ENCODE results near the gene SARNP.

The SARNP gene

GRCh38 chr12:55818886-55819285 lies 1.4 kb upstream of the SARNP start:
- H3K9me2 ChIP-seq (ENCODE audit: low read depth, low read length): no peaks in the 10 kb centered on the region
- peaks cover 30% of the 10 kb centered on the region for H3K4me1 ChIP-seq (ENCODE audit: insufficient read depth, low read length, severe bottlenecking)
- H3K4me3 ChIP-seq (ENCODE audit: low read depth, low read length, poor library complexity, severe bottlenecking): peak overlapping the region; percentile 98
- H2AFZ ChIP-seq (ENCODE audit: low read length): no peak overlapping the region
- H3K79me2 ChIP-seq (ENCODE audit: insufficient read depth, low read length): peaks cover 42% of the 10 kb centered on the region
- no peaks in the 10 kb centered on the region for H3K27me3 ChIP-seq (ENCODE audit: insufficient read depth, low read length)
- H3K4me2 ChIP-seq (ENCODE audit: low read length): peak overlapping the region; percentile 100
- H3K36me3 ChIP-seq (ENCODE audit: insufficient read depth, low read length): peaks cover 82% of the 10 kb centered on the region
- no peaks in the 10 kb centered on the region for H3K9me3 ChIP-seq (ENCODE audit: low read length)
- no peaks in the 10 kb centered on the region for H3F3A ChIP-seq (ENCODE audit: insufficient read depth, low read length)
- no peak overlapping the region for H3K27ac ChIP-seq (ENCODE audit: low read depth, low read length, poor library complexity, severe bottlenecking)
- no peaks in the 10 kb centered on the region for H4K20me1 ChIP-seq (ENCODE audit: insufficient read depth, low read length)
- TF ChIP-seq CTCF (IDR thresholded peaks at IDR 0.05; ENCODE audit: low read length): no peak
- no peak for TF ChIP-seq EZH2 (IDR thresholded peaks at IDR 0.05; ENCODE audit: borderline replicate concordance, low read length)
- H3K9ac ChIP-seq (ENCODE audit: low read length): peak overlapping the region; percentile 97

- Histone ChIP-seq H2AFZ (ENCODE audit: low read length) (no peak overlapping the region), H3K9me2 (ENCODE audit: low read depth, low read length) (no peaks in the 10 kb centered on the region), H3K4me3 (ENCODE audit: low read depth, low read length, poor library complexity, severe bottlenecking) (peak overlapping the region; percentile 98), H3K36me3 (ENCODE audit: insufficient read depth, low read length) (peaks cover 83% of the 10 kb centered on the region), H3K4me1 (ENCODE audit: insufficient read depth, low read length, severe bottlenecking) (peaks cover 30% of the 10 kb centered on the region), H3K27me3 (ENCODE audit: insufficient read depth, low read length) (no peaks in the 10 kb centered on the region), H3K27ac (ENCODE audit: low read depth, low read length, poor library complexity, severe bottlenecking) (peak overlapping the region; percentile 11), H3K9me3 (ENCODE audit: low read length) (no peaks in the 10 kb centered on the region), H3F3A (ENCODE audit: insufficient read depth, low read length) (no peaks in the 10 kb centered on the region), H3K4me2 (ENCODE audit: low read length) (peak overlapping the region; percentile 100), H3K79me2 (ENCODE audit: insufficient read depth, low read length) (peaks cover 49% of the 10 kb centered on the region), H3K9ac (ENCODE audit: low read length) (peak overlapping the region; percentile 97), H4K20me1 (ENCODE audit: insufficient read depth, low read length) (no peaks in the 10 kb centered on the region)
- TF ChIP-seq EZH2 (IDR thresholded peaks at IDR 0.05; ENCODE audit: borderline replicate concordance, low read length): no peak
- no peak for TF ChIP-seq CTCF (IDR thresholded peaks at IDR 0.05; ENCODE audit: low read length)
Measured at GRCh38 chr12:55818140-55818728, 710 bp upstream of the SARNP start.

- Histone ChIP-seq H3K4me3 (ENCODE audit: low read depth, low read length, poor library complexity, severe bottlenecking) (peak overlapping the region; percentile 98), H3K27ac (ENCODE audit: low read depth, low read length, poor library complexity, severe bottlenecking) (peak overlapping the region; percentile 66), H3K36me3 (ENCODE audit: insufficient read depth, low read length) (peaks cover 83% of the 10 kb centered on the region), H3K4me1 (ENCODE audit: insufficient read depth, low read length, severe bottlenecking) (peaks cover 30% of the 10 kb centered on the region), H3K27me3 (ENCODE audit: insufficient read depth, low read length) (no peaks in the 10 kb centered on the region), H3K79me2 (ENCODE audit: insufficient read depth, low read length) (peaks cover 62% of the 10 kb centered on the region), H3F3A (ENCODE audit: insufficient read depth, low read length) (no peaks in the 10 kb centered on the region), H3K9me3 (ENCODE audit: low read length) (no peaks in the 10 kb centered on the region), H3K4me2 (ENCODE audit: low read length) (peak overlapping the region; percentile 86), H2AFZ (ENCODE audit: low read length) (peak overlapping the region; percentile 29; the same call in 1 of the 2 replicates), H3K9ac (ENCODE audit: low read length) (peak overlapping the region; percentile 99), H4K20me1 (ENCODE audit: insufficient read depth, low read length) (no peaks in the 10 kb centered on the region), H3K9me2 (ENCODE audit: low read depth, low read length) (no peaks in the 10 kb centered on the region)
- TF ChIP-seq CTCF (IDR thresholded peaks at IDR 0.05; ENCODE audit: low read length) (no peak), EZH2 (IDR thresholded peaks at IDR 0.05; ENCODE audit: borderline replicate concordance, low read length) (no peak)
Measured at GRCh38 chr12:55816881-55817344, 611 bp downstream of the SARNP start.
